Neural cell (in vitro differentiated cells): ENCODE measurements around the gene CCDC15. TPM values are rescaled to one million over a fixed set of nuclear protein-coding genes. Genes with fewer than 3 reads are reported as not detected.

ENCODE experiments used
- H2AFZ ChIP-seq: fragments of 200-600, 300-800 bp; sonication (generic), shearing (Covaris generic); 2 replicates; pipeline ENCODE4 v1.6.0; 2014; ENCODE audit warnings: low read depth, mild to moderate bottlenecking, antibody characterized with exemption, low read length, moderate library complexity
- H3F3A ChIP-seq: fragments of 200-600 bp; shearing (Covaris generic); 2 replicates; pipeline ENCODE4 v1.6.1; 2016; ENCODE audit warnings: mild to moderate bottlenecking, moderate library complexity, mixed read lengths, antibody characterized with exemption, low read length; ENCODE audit not compliant: insufficient read depth, poor library complexity, severe bottlenecking
- H3K27ac ChIP-seq: fragments of 200-600, 300-800 bp; sonication (generic), shearing (Covaris generic); 2 replicates; pipeline ENCODE4 v1.5.1; 2014; ENCODE audit warnings: mild to moderate bottlenecking, low read length, moderate library complexity
- H3K27me3 ChIP-seq: fragments of 300-800, 200-600 bp; sonication (generic), shearing (Covaris generic); 2 replicates; pipeline ENCODE4 v1.6.0; 2014; ENCODE audit warnings: mild to moderate bottlenecking, low read depth, low read length, moderate library complexity; ENCODE audit not compliant: insufficient read depth
- H3K36me3 ChIP-seq: fragments of 300-800, 200-600 bp; sonication (generic), shearing (Covaris generic); 2 replicates; pipeline ENCODE4 v1.5.1; 2014; ENCODE audit warnings: mild to moderate bottlenecking, antibody characterized with exemption, low read length, moderate library complexity; ENCODE audit not compliant: insufficient read depth
- H3K4me2 ChIP-seq: fragments of 300-800, 200-600 bp; sonication (generic), shearing (Covaris generic); 2 replicates; pipeline ENCODE4 v1.6.0; 2014; ENCODE audit warnings: mild to moderate bottlenecking, low read length
- H3K4me3 ChIP-seq: fragments of 300-800, 200-600 bp; sonication (generic), shearing (Covaris generic); 2 replicates; pipeline ENCODE4 v1.5.1; 2014; ENCODE audit warnings: mild to moderate bottlenecking, low read length, moderate library complexity
- H3K79me2 ChIP-seq: fragments of 200-600 bp; shearing (Covaris generic); replicated peaks from 2 replicates; pipeline ENCODE4 v1.6.0; 2014; ENCODE audit warnings: mild to moderate bottlenecking, low read length, moderate library complexity; ENCODE audit not compliant: insufficient read depth
- H3K9ac ChIP-seq: fragments of 300-800, 200-600 bp; sonication (generic), shearing (Covaris generic); 2 replicates; pipeline ENCODE4 v1.6.1; 2016; ENCODE audit warnings: mild to moderate bottlenecking, low read length, mixed read lengths
- H3K9me2 ChIP-seq: fragments of 200-600 bp; shearing (Covaris generic); 2 replicates; pipeline ENCODE4 v1.6.1; 2016; ENCODE audit warnings: mild to moderate bottlenecking, low read length, mixed read lengths; ENCODE audit not compliant: insufficient read depth
- H3K9me3 ChIP-seq: fragments of 200-600, 300-800 bp; sonication (generic), shearing (Covaris generic); 2 replicates; pipeline ENCODE4 v1.6.1; 2016; ENCODE audit warnings: mild to moderate bottlenecking, mixed run types, low read length, moderate library complexity, mixed read lengths
- H4K20me1 ChIP-seq: fragments of 200-600 bp; shearing (Covaris generic); 2 replicates; pipeline ENCODE4 v1.6.1; 2016; ENCODE audit warnings: mild to moderate bottlenecking, mixed run types; ENCODE audit not compliant: insufficient read depth
- EP300 ChIP-seq: fragments of 450-650 bp; conservative IDR thresholded peaks from 2 replicates; pipeline ENCODE4 v1.6.1; 2014; ENCODE audit warnings: antibody characterized with exemption, mild to moderate bottlenecking, moderate library complexity; ENCODE audit not compliant: poor library complexity, severe bottlenecking
- EZH2 ChIP-seq: fragments of 200-600, 300-800 bp; shearing (Covaris generic), sonication (generic); IDR thresholded peaks from 2 replicates; pipeline ENCODE4 v1.6.1; 2014; ENCODE audit warnings: antibody characterized with exemption, low read length, borderline replicate concordance, mild to moderate bottlenecking; ENCODE audit not compliant: insufficient read depth, poor library complexity, severe bottlenecking
- MXI1 ChIP-seq: fragments of 450-650 bp; conservative IDR thresholded peaks from 2 replicates; pipeline ENCODE4 v1.6.1; 2014; ENCODE audit warnings: antibody characterized with exemption, mild to moderate bottlenecking; ENCODE audit not compliant: poor library complexity, severe bottlenecking
- POLR2AphosphoS5 ChIP-seq: IDR thresholded peaks from 2 replicates; pipeline ENCODE4 v1.6.1; 2012
- RAD21 ChIP-seq: fragments of 450-650 bp; conservative IDR thresholded peaks from 2 replicates; pipeline ENCODE4 v1.6.1; 2014; ENCODE audit warnings: antibody characterized with exemption, mild to moderate bottlenecking, moderate library complexity
- REST ChIP-seq: IDR thresholded peaks from 2 replicates; pipeline ENCODE4 v1.6.1; 2012; ENCODE audit warnings: borderline replicate concordance
- SMC3 ChIP-seq: fragments of 450-650 bp; conservative IDR thresholded peaks from 2 replicates; pipeline ENCODE4 v1.6.1; 2014; ENCODE audit warnings: antibody characterized with exemption, mild to moderate bottlenecking, moderate library complexity; ENCODE audit not compliant: poor library complexity
- TAF1 ChIP-seq: IDR thresholded peaks from 2 replicates; pipeline ENCODE4 v1.6.1; 2012; ENCODE audit warnings: low read depth
- polyA plus RNA-seq: library from polyadenylated mRNA; depleted of rRNA; stranded (reverse); fragments of >200 nt; gene quantifications from 2 replicates; pipeline ENCODE4 v1.2.3, GENCODE V29; 2014
- TF ChIP-seq, protein P1 (sequence below): fragments of 450-650 bp; IDR thresholded peaks from 2 replicates; pipeline ENCODE4 v1.5.1; 2014; ENCODE audit warnings: antibody characterized with exemption, mild to moderate bottlenecking, moderate library complexity; ENCODE audit not compliant: poor library complexity, severe bottlenecking

Gene CCDC15
- polyA plus RNA-seq, 1 donor from 2014 or later = 2.5 TPM

DNA sequence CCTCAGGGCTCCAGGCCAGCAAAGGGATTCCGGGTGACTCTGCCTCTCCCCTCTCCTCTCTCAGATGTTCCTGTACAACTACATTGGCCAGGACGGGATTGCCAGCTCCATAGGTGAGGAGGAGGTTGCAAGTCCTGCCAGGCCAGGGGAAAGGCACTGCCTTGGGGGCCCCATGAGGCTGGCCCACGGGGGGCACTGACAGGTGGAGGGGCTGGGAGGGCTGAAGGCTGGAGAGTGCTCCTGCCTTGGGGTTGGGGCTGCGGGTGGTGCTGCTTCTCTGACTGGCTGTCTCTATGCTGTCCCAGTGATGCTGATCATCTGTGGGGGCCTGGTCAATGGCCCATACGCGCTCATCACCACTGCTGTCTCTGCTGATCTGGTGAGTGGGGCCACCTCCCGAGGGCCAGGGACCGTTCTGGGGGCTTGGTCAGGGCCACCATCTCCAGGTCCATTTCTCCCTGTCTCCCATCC lies 130.8 kb downstream of the CCDC15 start:
- Histone ChIP-seq H2AFZ (no peak overlapping the region), H3K9me2 (no peaks in the 10 kb centered on the region), H3K79me2 (no peaks in the 10 kb centered on the region), H3K27me3 (no peaks in the 10 kb centered on the region), H3K9me3 (no peaks in the 10 kb centered on the region), H3F3A (no peaks in the 10 kb centered on the region), H3K9ac (no peak overlapping the region), H4K20me1 (no peaks in the 10 kb centered on the region), H3K4me3 (no peak overlapping the region), H3K27ac (no peak overlapping the region), H3K4me2 (no peak overlapping the region), H3K36me3 (no peaks in the 10 kb centered on the region)
- TF ChIP-seq POLR2AphosphoS5 (no peak), REST (no peak), TAF1 (no peak)

DNA sequence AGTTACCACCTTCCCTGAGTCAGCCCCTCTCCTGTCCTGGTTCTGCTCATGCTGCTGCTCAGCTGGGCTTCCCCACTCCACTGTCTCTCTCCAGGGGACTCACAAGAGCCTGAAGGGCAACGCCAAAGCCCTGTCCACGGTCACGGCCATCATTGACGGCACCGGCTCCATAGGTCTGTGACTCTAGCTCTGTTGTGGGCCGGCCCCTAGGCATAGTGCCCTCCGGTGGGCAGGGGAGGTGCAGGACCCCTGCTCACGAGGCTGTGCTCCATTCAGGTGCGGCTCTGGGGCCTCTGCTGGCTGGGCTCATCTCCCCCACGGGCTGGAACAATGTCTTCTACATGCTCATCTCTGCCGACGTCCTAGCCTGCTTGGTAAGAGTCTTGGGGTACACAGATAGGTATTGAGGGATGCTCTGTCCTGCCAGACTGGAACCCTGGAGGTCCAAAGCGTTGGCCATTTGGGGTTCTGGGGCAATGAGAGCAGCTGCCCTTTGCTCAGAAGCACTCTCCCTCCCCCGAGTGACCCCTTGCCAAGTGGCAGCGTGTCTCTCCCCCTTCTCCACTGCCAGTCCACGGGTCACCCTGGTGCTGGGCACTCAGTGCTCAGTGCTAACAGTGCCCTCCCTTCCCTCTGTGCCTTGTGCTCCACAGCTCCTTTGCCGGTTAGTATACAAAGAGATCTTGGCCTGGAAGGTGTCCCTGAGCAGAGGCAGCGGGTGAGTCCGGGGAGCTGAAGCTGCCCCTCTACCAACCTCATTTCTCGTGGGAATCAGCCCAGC lies 131.5 kb downstream of the CCDC15 start:
- Histone ChIP-seq H4K20me1 (no peaks in the 10 kb centered on the region), H3K4me2 (no peak overlapping the region), H3K9me3 (no peaks in the 10 kb centered on the region), H3K9ac (no peak overlapping the region), H3K9me2 (no peaks in the 10 kb centered on the region), H3K79me2 (no peaks in the 10 kb centered on the region), H2AFZ (no peak overlapping the region), H3K36me3 (no peaks in the 10 kb centered on the region), H3F3A (no peaks in the 10 kb centered on the region), H3K4me3 (no peak overlapping the region), H3K27me3 (no peaks in the 10 kb centered on the region), H3K27ac (no peak overlapping the region)
- TF ChIP-seq EP300 (no peak), MXI1 (no peak), SMC3 (no peak), RAD21 (no peak), POLR2AphosphoS5 (no peak), REST (no peak), EZH2 (no peak), TAF1 (no peak)
- TF ChIP-seq, protein P1, sequence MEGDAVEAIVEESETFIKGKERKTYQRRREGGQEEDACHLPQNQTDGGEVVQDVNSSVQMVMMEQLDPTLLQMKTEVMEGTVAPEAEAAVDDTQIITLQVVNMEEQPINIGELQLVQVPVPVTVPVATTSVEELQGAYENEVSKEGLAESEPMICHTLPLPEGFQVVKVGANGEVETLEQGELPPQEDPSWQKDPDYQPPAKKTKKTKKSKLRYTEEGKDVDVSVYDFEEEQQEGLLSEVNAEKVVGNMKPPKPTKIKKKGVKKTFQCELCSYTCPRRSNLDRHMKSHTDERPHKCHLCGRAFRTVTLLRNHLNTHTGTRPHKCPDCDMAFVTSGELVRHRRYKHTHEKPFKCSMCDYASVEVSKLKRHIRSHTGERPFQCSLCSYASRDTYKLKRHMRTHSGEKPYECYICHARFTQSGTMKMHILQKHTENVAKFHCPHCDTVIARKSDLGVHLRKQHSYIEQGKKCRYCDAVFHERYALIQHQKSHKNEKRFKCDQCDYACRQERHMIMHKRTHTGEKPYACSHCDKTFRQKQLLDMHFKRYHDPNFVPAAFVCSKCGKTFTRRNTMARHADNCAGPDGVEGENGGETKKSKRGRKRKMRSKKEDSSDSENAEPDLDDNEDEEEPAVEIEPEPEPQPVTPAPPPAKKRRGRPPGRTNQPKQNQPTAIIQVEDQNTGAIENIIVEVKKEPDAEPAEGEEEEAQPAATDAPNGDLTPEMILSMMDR = no peak
